H9 (cell line): ENCODE results near the gene LRP2BP. TPM values are rescaled to one million over a fixed set of nuclear protein-coding genes. Genes with fewer than 3 reads are reported as not detected.

ENCODE experiments used
- DNase-seq: peaks from one replicate; pipeline ENCODE4 v3.0.0-alpha.2; 2017
- H2AFZ ChIP-seq: one replicate; pipeline ENCODE4 v1.6.1; 2013; ENCODE audit warnings: mild to moderate bottlenecking, low read length, control low read depth, moderate library complexity
- H2AK5ac ChIP-seq: 2 replicates; pipeline ENCODE4 v1.6.1; 2013; ENCODE audit warnings: low read length, control low read depth, mixed read lengths; ENCODE audit not compliant: insufficient read length
- H2BK120ac ChIP-seq: one replicate; pipeline ENCODE4 v1.6.1; 2013; ENCODE audit warnings: low read depth, mild to moderate bottlenecking, low read length, control low read depth, inconsistent platforms; ENCODE audit not compliant: poor library complexity, severe bottlenecking
- H2BK12ac ChIP-seq: 2 replicates; pipeline ENCODE4 v1.6.1; 2013; ENCODE audit warnings: low read length, control low read depth, mixed read lengths, low read depth; ENCODE audit not compliant: insufficient read length
- H2BK15ac ChIP-seq: 2 replicates; pipeline ENCODE4 v1.6.1; 2013; ENCODE audit warnings: low read depth, low read length, control low read depth
- H2BK20ac ChIP-seq: one replicate; pipeline ENCODE4 v1.6.1; 2013; ENCODE audit warnings: low read depth, mild to moderate bottlenecking, low read length, control low read depth, inconsistent platforms; ENCODE audit not compliant: poor library complexity, severe bottlenecking
- H2BK5ac ChIP-seq: 2 replicates; pipeline ENCODE4 v1.6.1; 2013; ENCODE audit warnings: low read length, control low read depth, mixed read lengths; ENCODE audit not compliant: insufficient read length
- H3K14ac ChIP-seq: 2 replicates; pipeline ENCODE4 v1.6.1; 2013; ENCODE audit warnings: low read length, control low read depth; ENCODE audit not compliant: insufficient read depth
- H3K18ac ChIP-seq: 2 replicates; pipeline ENCODE4 v1.6.1; 2013; ENCODE audit warnings: low read depth, mild to moderate bottlenecking, mixed read lengths, low read length, control low read depth; ENCODE audit not compliant: insufficient read length
- H3K23ac ChIP-seq: 2 replicates; pipeline ENCODE4 v1.6.1; 2013; ENCODE audit warnings: low read length, control low read depth, mixed read lengths, low read depth; ENCODE audit not compliant: insufficient read length
- H3K23me2 ChIP-seq: 2 replicates; pipeline ENCODE4 v1.6.1; 2013; ENCODE audit warnings: low read depth, mild to moderate bottlenecking, mixed read lengths, low read length, control low read depth; ENCODE audit not compliant: insufficient read length, poor library complexity, severe bottlenecking
- H3K27ac ChIP-seq: 2 replicates; pipeline ENCODE4 v1.5.1; 2013; ENCODE audit warnings: low read length, control low read depth, mixed read lengths, low read depth; ENCODE audit not compliant: insufficient read length
- H3K27me3 ChIP-seq: 2 replicates; pipeline ENCODE4 v1.6.1; 2013; ENCODE audit warnings: low read length, control low read depth, inconsistent platforms; ENCODE audit not compliant: insufficient read depth
- H3K4ac ChIP-seq: 2 replicates; pipeline ENCODE4 v1.6.1; 2013; ENCODE audit warnings: low read depth, mild to moderate bottlenecking, control low read depth, inconsistent platforms, low read length, moderate library complexity
- H3K4me1 ChIP-seq: 2 replicates; pipeline ENCODE4 v1.6.1; 2013; ENCODE audit warnings: low read length, control low read depth, inconsistent platforms; ENCODE audit not compliant: insufficient read depth
- H3K4me2 ChIP-seq: 2 replicates; pipeline ENCODE4 v1.6.1; 2013; ENCODE audit warnings: low read length, control low read depth, mixed read lengths; ENCODE audit not compliant: insufficient read length, insufficient read depth
- H3K56ac ChIP-seq: 2 replicates; pipeline ENCODE4 v1.6.1; 2013; ENCODE audit warnings: low read depth, mild to moderate bottlenecking, mixed read lengths, low read length, control low read depth; ENCODE audit not compliant: insufficient read length
- H3K79me1 ChIP-seq: 2 replicates; pipeline ENCODE4 v1.6.1; 2013; ENCODE audit warnings: low read depth, mild to moderate bottlenecking, moderate library complexity, low read length, control low read depth, inconsistent platforms; ENCODE audit not compliant: insufficient read depth, poor library complexity, severe bottlenecking
- H3K79me2 ChIP-seq: 2 replicates; pipeline ENCODE4 v1.6.1; 2013; ENCODE audit warnings: low read length, control low read depth, inconsistent platforms; ENCODE audit not compliant: insufficient read depth
- H3K9ac ChIP-seq: 2 replicates; pipeline ENCODE4 v1.6.1; 2013; ENCODE audit warnings: low read length, control low read depth, mixed read lengths; ENCODE audit not compliant: insufficient read length; ENCODE audit errors: extremely low read depth
- H3K9me3 ChIP-seq: one replicate; pipeline ENCODE4 v1.6.1; 2013; ENCODE audit warnings: low read depth, low read length, inconsistent platforms; ENCODE audit not compliant: control insufficient read depth
- H3T11ph ChIP-seq: one replicate; pipeline ENCODE4 v1.6.1; 2013; ENCODE audit warnings: mild to moderate bottlenecking, low read length, control low read depth, inconsistent platforms
- H4K20me1 ChIP-seq: one replicate; pipeline ENCODE4 v1.6.1; 2013; ENCODE audit not compliant: control insufficient read depth, insufficient read length, insufficient read depth
- H4K5ac ChIP-seq: 2 replicates; pipeline ENCODE4 v1.6.1; 2013; ENCODE audit warnings: low read depth, mild to moderate bottlenecking, mixed read lengths, low read length, control low read depth; ENCODE audit not compliant: insufficient read length
- H4K8ac ChIP-seq: replicated peaks from 2 replicates; pipeline ENCODE4 v1.6.1; 2013; ENCODE audit warnings: low read length, control low read depth, mixed read lengths, low read depth; ENCODE audit not compliant: insufficient read length
- H4K91ac ChIP-seq: 2 replicates; pipeline ENCODE4 v1.6.1; 2013; ENCODE audit warnings: low read depth, mild to moderate bottlenecking, moderate library complexity, mixed read lengths, low read length, control low read depth; ENCODE audit not compliant: insufficient read length
- H3K27ac Mint-ChIP-seq, 3 experiments: 2 replicates in 2 of 3; 3 replicates in 1 of 3; pipeline ENCODE4 v1.8.0; 2020 to 2021; ENCODE audit warnings: mixed read lengths in 3 of 3, mild to moderate bottlenecking in 1 of 3, moderate library complexity in 1 of 3
- H3K27me3 Mint-ChIP-seq: 2 replicates; pipeline ENCODE4 v1.8.0; 2021; ENCODE audit warnings: low read depth, mild to moderate bottlenecking, moderate library complexity, mixed read lengths
- H3K36me3 Mint-ChIP-seq, 3 experiments: 2 replicates in 2 of 3; 3 replicates in 1 of 3; pipeline ENCODE4 v1.8.0; 2020 to 2021; ENCODE audit warnings: low read depth in 3 of 3, mixed read lengths in 3 of 3; ENCODE audit not compliant: insufficient read depth in 1 of 3
- H3K4me1 Mint-ChIP-seq, 2 experiments: 2 replicates each; pipeline ENCODE4 v1.8.0; 2020; ENCODE audit warnings: mixed read lengths in 2 of 2
- H3K4me3 Mint-ChIP-seq, 2 experiments: 2 replicates in 1 of 2; 3 replicates in 1 of 2; pipeline ENCODE4 v1.8.0; 2020 to 2021; ENCODE audit warnings: mild to moderate bottlenecking in 2 of 2, mixed read lengths in 2 of 2, moderate library complexity in 1 of 2
- H3K9me3 Mint-ChIP-seq, 2 experiments: 2 replicates in 1 of 2; 3 replicates in 1 of 2; pipeline ENCODE4 v1.8.0; 2020; ENCODE audit warnings: mild to moderate bottlenecking in 2 of 2, mixed read lengths in 2 of 2, moderate library complexity in 1 of 2
- CTCF ChIP-seq: fragments of 200-600 bp; sonication (generic); conservative IDR thresholded peaks from 3 replicates; pipeline ENCODE4 v1.8.0; 2021; ENCODE audit warnings: antibody characterized with exemption, mild to moderate bottlenecking
- WGBS: extraction: QIAGEN DNeasy Blood & Tissue Kit; methylation state at CpG from one replicate; pipeline ENCODE4 v1.1.7; 2013; ENCODE audit warnings: missing lambda C conversion rate, low lambda C conversion rate, mixed read lengths; ENCODE audit not compliant: insufficient read length; ENCODE audit errors: extremely low coverage; 5-methylcytosine and 5-hydroxymethylcytosine counted together
- total RNA-seq: library from RNA; stranded (reverse); gene quantifications from 2 replicates; pipeline ENCODE4 v1.2.1, GENCODE V29; 2021

The LRP2BP gene
- total RNA-seq, 1 experiment from 2014 or later = 0.46 TPM

- Histone ChIP-seq H2BK12ac (no peak overlapping the region), H3K9me3 (no peaks in the 10 kb centered on the region), H3K9ac (no peak overlapping the region), H4K5ac (no peak overlapping the region), H3K18ac (no peak overlapping the region), H3K23me2 (no peaks in the 10 kb centered on the region), H3K56ac (no peak overlapping the region), H3K79me2 (no peaks in the 10 kb centered on the region), H2AK5ac (no peak overlapping the region), H3K4ac (no peak overlapping the region), H4K8ac (no peak overlapping the region), H3K27me3 (no peaks in the 10 kb centered on the region), H3K79me1 (no peaks in the 10 kb centered on the region), H3K14ac (no peak overlapping the region), H3K4me1 (no peaks in the 10 kb centered on the region), H2BK15ac (no peak overlapping the region), H4K91ac (no peak overlapping the region), H2BK20ac (no peak overlapping the region), H2BK5ac (no peak overlapping the region), H3K27ac (no peak overlapping the region), H2BK120ac (no peak overlapping the region), H4K20me1 (no peaks in the 10 kb centered on the region), H3K23ac (no peak overlapping the region), H3K4me2 (no peak overlapping the region), H3T11ph (no peak overlapping the region), H2AFZ (no peak overlapping the region)
- Mint-ChIP-seq H3K9me3 (peaks cover 4 to 6% of the 10 kb centered on the region in 2 experiments; a peak in 4 of 5 replicates), H3K4me1 (no peaks in the 10 kb centered on the region), H3K27me3 (no peaks in the 10 kb centered on the region), H3K27ac (no peak overlapping the region), H3K36me3 (peaks cover 6 to 57% (median 38%) of the 10 kb centered on the region in 3 experiments), H3K4me3 (no peak overlapping the region)
- no peak for DNase-seq
- WGBS = no CpG with 5 or more reads among the region's 5 CpGs
- no peak for TF ChIP-seq CTCF
Measured at GRCh38 chr4:185411849-185412248, 16.1 kb upstream of the LRP2BP start.
